Measurements from ENCODE around the gene CBX8.

- TF ChIP-seq ELF1 (CRISPR knock-in tag; IDR thresholded peaks at IDR 0.05): no peak
- TF ChIP-seq PATZ1 (CRISPR knock-in tag; IDR thresholded peaks at IDR 0.05): no peak
- no peak for TF ChIP-seq SOX5 (CRISPR knock-in tag; IDR thresholded peaks at IDR 0.05; ENCODE audit: borderline replicate concordance)
- no peak for TF ChIP-seq NFE2L2 (IDR thresholded peaks at IDR 0.05; ENCODE audit: low read length)
- no peak for TF ChIP-seq CTCF (CRISPR knock-in tag; IDR thresholded peaks at IDR 0.05)
- no peak for TF ChIP-seq POLR2G (IDR thresholded peaks at IDR 0.05; ENCODE audit: low read depth, low read length)
- TF ChIP-seq ATF3 (CRISPR knock-in tag; IDR thresholded peaks at IDR 0.05): no peak
- TF ChIP-seq RORA (CRISPR knock-in tag; IDR thresholded peaks at IDR 0.05): no peak
Measured at GRCh38 chr17:79803421-79803996, 6.6 kb upstream of the CBX8 start.

All from HepG2 (cell line).